HG02588 (cell line): Measurements from ENCODE around the gene OR1F1.

Experiments used
- ATAC-seq: cut with Tn5 transposase; IDR thresholded peaks from one replicate; pipeline ENCODE4 v1.9.1; 2021; ENCODE audit warnings: mild to moderate bottlenecking, moderate library complexity; ENCODE audit not compliant: unreplicated experiment

Gene OR1F1

GRCh38 chr16:3243882-3244281 is 55.9 kb downstream of the OR1F1 start:
- no peak for ATAC-seq

- ATAC-seq = no peak
These were observed 58.0 kb downstream of the OR1F1 start for GRCh38 chr16:3246002-3246401.

GRCh38 chr16:3246876-3247275 is 58.9 kb downstream of the OR1F1 start:
- no peak for ATAC-seq

GRCh38 chr16:3248596-3248995 is 60.6 kb downstream of the OR1F1 start:
- ATAC-seq = no peak

GRCh38 chr16:3249020-3249419 is 61.0 kb downstream of the OR1F1 start:
- no peak for ATAC-seq

GRCh38 chr16:3249451-3249850 is 61.4 kb downstream of the OR1F1 start:
- no peak for ATAC-seq

GRCh38 chr16:3252967-3253366 is 65.0 kb downstream of the OR1F1 start:
- no peak for ATAC-seq

- no peak for ATAC-seq
These were observed 66.3 kb downstream of the OR1F1 start for GRCh38 chr16:3254309-3254708.
